PFSK-1 (cell line): ENCODE results near the gene POTEF.

Experiments
- POLR2AphosphoS5 ChIP-seq: IDR thresholded peaks from 2 replicates; pipeline ENCODE4 v1.6.1; 2012; ENCODE audit warnings: low read depth, mild to moderate bottlenecking, control low read depth, low read length, moderate library complexity
- REST ChIP-seq, 2 experiments: IDR thresholded peaks; 2 replicates each; pipeline versions ENCODE4 v1.6.1 to v1.8.0; 2011 to 2012; ENCODE audit warnings: low read depth in 2 of 2, low read length in 2 of 2, control low read depth in 1 of 2, inconsistent platforms in 1 of 2, mild to moderate bottlenecking in 1 of 2, moderate library complexity in 1 of 2; ENCODE audit not compliant: insufficient read depth in 1 of 2
- TAF1 ChIP-seq: IDR thresholded peaks from 2 replicates; pipeline ENCODE4 v1.6.1; 2012; ENCODE audit warnings: low read length, control low read depth, borderline replicate concordance; ENCODE audit not compliant: insufficient read depth

DNA sequence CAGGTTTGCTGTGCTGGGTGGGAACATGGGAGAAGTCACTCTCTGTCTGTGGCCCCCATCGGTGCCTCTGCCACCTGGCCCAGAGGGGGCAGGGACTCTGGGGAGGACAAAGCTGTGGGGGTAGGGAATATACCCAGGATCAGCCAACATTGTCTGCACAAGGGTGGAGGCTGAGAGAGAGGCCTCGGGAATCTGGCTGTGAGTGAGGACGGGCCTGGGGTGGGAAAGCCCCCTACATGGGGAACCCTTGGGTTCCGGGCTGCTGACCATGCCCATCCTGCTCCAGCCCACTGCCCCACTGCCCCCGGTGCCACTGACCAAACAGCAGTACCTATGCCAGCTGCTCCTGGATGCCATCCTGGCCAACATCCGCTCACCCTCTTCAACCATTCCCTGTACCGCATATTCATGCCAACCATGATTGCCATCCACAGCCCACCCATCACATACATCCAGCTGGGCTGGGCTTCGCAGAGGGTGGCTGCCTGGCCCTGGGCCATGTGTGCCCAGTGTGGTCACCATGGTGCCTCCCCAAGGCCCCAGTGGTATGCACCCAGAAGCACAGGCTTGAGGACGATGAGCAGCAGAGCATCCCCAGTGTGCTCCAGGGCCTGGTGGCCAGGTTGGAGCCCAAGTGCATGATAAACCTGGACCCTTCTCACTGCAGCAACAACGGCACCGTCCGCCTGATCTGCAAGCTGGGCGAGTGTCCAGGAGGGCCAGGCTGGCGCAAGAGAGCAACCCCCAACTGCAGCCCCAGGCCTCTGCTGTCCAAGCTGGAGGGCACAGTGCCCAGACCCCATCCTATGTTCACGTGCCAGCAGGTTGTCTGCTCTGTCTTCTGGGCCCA lies 6.9 kb upstream of the POTEF start:
- TF ChIP-seq TAF1: no peak
- no peak for TF ChIP-seq REST (IDR thresholded peaks at IDR 0.05; ENCODE audit: insufficient read depth in 1 of 2, low read depth in 2 of 2, low read length in 2 of 2)
- TF ChIP-seq POLR2AphosphoS5: no peak
